GM19452 (cell line): ENCODE results near the gene KCNIP4.
"Not testable (repeated sequence)": the region's sequence is repeated elsewhere in the genome, so short reads cannot be mapped to it uniquely, and the experiment has no call there.

Source experiments
- ATAC-seq: cut with Tn5 transposase; IDR thresholded peaks from one replicate; pipeline ENCODE4 v1.9.1; 2021; ENCODE audit not compliant: unreplicated experiment

The KCNIP4 gene

GRCh38 chr4:20805716-20806115 is 1142.9 kb downstream of the KCNIP4 start:
- no peak for ATAC-seq

GRCh38 chr4:20787940-20788665 is 1160.5 kb downstream of the KCNIP4 start:
- ATAC-seq, result no peak

- not testable (repeated sequence) for ATAC-seq
Measured at GRCh38 chr4:20783134-20783533, 1165.4 kb downstream of the KCNIP4 start.

GRCh38 chr4:20778896-20779295 is 1169.7 kb downstream of the KCNIP4 start:
- ATAC-seq, result no peak

- ATAC-seq, result no peak
Measured at GRCh38 chr4:20773144-20773997, 1175.2 kb downstream of the KCNIP4 start.

- no peak for ATAC-seq
Measured at GRCh38 chr4:20764366-20764992, 1184.1 kb downstream of the KCNIP4 start.

- no peak for ATAC-seq
Measured at GRCh38 chr4:20761826-20762225, 1186.7 kb downstream of the KCNIP4 start.

GRCh38 chr4:20761382-20761781 is 1187.2 kb downstream of the KCNIP4 start:
- no peak for ATAC-seq

GRCh38 chr4:20760053-20760452 is 1188.5 kb downstream of the KCNIP4 start:
- no peak for ATAC-seq

GRCh38 chr4:20754036-20754435 is 1194.5 kb downstream of the KCNIP4 start:
- ATAC-seq, result no peak

- ATAC-seq, result no peak
Measured at GRCh38 chr4:20752641-20753040, 1195.9 kb downstream of the KCNIP4 start.

- ATAC-seq, result not testable (repeated sequence)
Measured at GRCh38 chr4:20746000-20746399, 1202.6 kb downstream of the KCNIP4 start.

- no peak for ATAC-seq
Measured at GRCh38 chr4:20735931-20736330, 1212.6 kb downstream of the KCNIP4 start.

GRCh38 chr4:20724915-20725314 is 1223.7 kb downstream of the KCNIP4 start:
- ATAC-seq, result no peak

- ATAC-seq, result no peak
Measured at GRCh38 chr4:20723463-20723862, 1225.1 kb downstream of the KCNIP4 start.

- ATAC-seq, result no peak
Measured at GRCh38 chr4:20723019-20723418, 1225.6 kb downstream of the KCNIP4 start.

- ATAC-seq, result no peak
Measured at GRCh38 chr4:20711335-20711734, 1237.2 kb downstream of the KCNIP4 start.

GRCh38 chr4:20700007-20700761 is 1248.4 kb downstream of the KCNIP4 start, which contains the start of gene PACRGL:
Gene PACRGL (plus strand): TSS chr4:20700458. CDS start chr4:20704482, 4,024 bp downstream.
- peak; percentile 100 for ATAC-seq

GRCh38 chr4:20698820-20699219 is 1249.8 kb downstream of the KCNIP4 start:
- ATAC-seq, result no peak

GRCh38 chr4:20698382-20698781 is 1250.2 kb downstream of the KCNIP4 start:
- ATAC-seq, result no peak

- no peak for ATAC-seq
Measured at GRCh38 chr4:20696815-20697214, 1251.8 kb downstream of the KCNIP4 start.
